GM10248 (cell line): ENCODE measurements around the gene TMEM225B.
"Not testable (repeated sequence)": the region's sequence is repeated elsewhere in the genome, so short reads cannot be mapped to it uniquely, and the experiment has no call there.

Experiments used
- CTCF ChIA-PET: fragments of 300-600 bp; sonication (Branson Sonifier 250); formaldehyde crosslinking; extraction: SDS; loops from one replicate; lab custom pipeline; 2021; ENCODE audit warnings: antibody characterized with exemption; lab: Yijun Ruan, JAX
- POLR2A ChIA-PET: fragments of 350-650 bp; sonication (Branson Sonifier 250); formaldehyde crosslinking; extraction: SDS; loops from one replicate; lab custom pipeline; 2020; ENCODE audit warnings: antibody characterized with exemption; lab: Yijun Ruan, JAX
- DNase-seq: peaks from one replicate; pipeline ENCODE4 v3.0.0; 2012; ENCODE audit errors: extremely low spot score
- TF ChIP-seq, protein P1 (sequence below): IDR thresholded peaks from 2 replicates; pipeline ENCODE4 v1.5.1; 2012; ENCODE audit warnings: mild to moderate bottlenecking, low read depth; ENCODE audit errors: extremely low read depth, missing control alignments, control extremely low read depth

The TMEM225B gene

DNA sequence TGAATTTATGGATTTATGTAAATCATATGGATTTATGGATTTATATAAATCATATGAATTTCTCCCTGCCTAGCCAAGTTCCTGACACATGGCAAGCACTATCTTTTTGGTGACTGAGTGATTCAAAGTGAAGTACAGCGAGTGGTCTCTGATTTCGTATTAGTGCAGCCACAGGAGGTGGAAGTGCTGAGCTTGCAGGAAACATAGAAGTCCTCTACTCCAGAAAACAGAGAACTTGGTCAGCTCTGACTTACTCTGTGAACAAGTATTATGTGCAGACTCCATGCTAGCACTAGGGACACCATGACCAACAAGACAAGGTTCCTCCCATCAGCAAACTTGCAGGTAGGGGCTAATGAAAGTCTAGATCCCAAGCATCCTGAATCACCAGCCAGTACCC lies 53.2 kb downstream of the TMEM225B start:
- ChIA-PET POLR2A (no interaction called here), CTCF (interaction anchor here (0.8 to 1.1 kb wide), 2 partner anchors 11 to 185 kb away, joined by 3 read pairs; no protein-coding TSS in a partner anchor)
- TF ChIP-seq, protein P1, sequence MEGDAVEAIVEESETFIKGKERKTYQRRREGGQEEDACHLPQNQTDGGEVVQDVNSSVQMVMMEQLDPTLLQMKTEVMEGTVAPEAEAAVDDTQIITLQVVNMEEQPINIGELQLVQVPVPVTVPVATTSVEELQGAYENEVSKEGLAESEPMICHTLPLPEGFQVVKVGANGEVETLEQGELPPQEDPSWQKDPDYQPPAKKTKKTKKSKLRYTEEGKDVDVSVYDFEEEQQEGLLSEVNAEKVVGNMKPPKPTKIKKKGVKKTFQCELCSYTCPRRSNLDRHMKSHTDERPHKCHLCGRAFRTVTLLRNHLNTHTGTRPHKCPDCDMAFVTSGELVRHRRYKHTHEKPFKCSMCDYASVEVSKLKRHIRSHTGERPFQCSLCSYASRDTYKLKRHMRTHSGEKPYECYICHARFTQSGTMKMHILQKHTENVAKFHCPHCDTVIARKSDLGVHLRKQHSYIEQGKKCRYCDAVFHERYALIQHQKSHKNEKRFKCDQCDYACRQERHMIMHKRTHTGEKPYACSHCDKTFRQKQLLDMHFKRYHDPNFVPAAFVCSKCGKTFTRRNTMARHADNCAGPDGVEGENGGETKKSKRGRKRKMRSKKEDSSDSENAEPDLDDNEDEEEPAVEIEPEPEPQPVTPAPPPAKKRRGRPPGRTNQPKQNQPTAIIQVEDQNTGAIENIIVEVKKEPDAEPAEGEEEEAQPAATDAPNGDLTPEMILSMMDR, result no peak
- no peak for DNase-seq

DNA sequence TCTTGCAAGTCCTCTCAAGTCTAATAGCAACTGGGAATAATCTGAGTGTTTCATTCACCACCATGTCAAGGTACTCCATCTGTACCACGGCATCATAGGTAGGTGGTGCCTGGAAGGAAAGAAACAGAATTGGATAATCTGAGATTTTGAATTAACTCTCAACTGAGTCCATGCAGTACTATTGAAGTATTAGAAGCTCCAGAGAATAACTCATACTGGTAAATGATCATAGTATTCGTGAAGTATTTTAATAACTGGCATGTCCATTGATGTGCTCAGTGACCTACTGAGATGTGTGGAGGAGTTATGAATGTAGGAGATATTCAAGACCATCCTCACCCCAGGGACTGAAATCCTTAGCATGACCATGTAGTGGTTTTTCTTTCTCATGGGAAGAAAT lies 54.6 kb downstream of the TMEM225B start:
- ChIA-PET POLR2A (no interaction called here), CTCF (no interaction called here)
- TF ChIP-seq, protein P1, result no peak
- DNase-seq, result no peak

DNA sequence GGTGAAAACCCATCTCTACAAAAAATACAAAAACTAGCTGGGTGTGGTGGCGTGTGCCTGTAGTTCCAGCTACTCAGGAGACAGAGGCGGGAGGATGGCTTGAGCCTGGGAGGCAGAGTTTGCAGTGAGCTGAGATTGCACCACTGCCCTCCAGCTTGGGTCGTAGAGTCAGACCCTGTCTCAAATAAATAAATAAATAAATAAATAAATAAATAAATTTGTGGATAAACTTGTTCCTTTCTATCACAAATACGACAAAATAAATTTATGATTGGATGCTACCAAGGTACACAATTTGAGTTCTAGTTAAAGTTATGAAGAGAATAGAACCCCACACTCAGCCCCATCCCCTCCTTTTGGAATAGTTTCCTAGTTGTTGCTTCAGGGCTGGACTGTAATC lies 55.2 kb downstream of the TMEM225B start:
- POLR2A ChIA-PET, CTCF ChIA-PET, DNase-seq: not testable (repeated sequence)

DNA sequence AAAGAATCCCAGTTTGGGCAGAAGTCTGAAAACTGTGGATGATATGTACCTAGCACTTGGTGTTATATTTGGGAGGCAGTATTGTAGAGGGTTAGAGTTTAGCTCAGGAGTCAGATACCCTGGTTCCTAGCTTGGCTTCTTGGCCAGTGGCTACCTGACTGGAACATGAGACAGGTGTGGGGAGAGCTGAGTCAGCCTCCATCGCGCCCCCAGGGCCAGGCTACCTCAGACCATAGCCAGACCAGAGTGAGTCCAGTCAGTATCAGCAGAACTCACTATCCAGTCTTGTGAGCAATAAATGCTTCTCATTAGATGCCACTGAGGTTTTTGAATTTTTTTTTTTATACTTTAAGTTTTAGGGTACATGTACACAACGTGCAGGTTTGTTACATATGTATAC lies 55.7 kb downstream of the TMEM225B start:
- TF ChIP-seq, protein P1, result no peak
- no peak for DNase-seq
- POLR2A ChIA-PET, result no interaction called here
- CTCF ChIA-PET, result no interaction called here

DNA sequence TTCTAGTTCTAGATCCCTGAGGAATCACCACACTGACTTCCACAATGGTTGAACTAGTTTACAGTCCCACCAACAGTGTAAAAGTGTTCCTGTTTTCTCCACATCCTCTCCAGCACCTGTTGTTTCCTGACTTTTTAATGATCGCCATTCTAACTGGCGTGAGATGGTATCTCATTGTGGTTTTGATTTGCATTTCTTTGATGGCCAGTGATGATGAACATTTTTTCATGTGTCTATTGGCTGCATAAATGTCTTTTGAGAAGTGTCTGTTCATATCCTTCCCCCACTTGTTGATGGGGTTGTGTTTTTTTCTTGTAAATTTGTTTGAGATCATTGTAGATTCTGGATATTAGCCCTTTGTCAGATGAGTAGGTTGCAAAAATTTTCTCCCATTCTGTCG lies 56.6 kb downstream of the TMEM225B start:
- POLR2A ChIA-PET, DNase-seq, CTCF ChIA-PET: not testable (repeated sequence)

DNA sequence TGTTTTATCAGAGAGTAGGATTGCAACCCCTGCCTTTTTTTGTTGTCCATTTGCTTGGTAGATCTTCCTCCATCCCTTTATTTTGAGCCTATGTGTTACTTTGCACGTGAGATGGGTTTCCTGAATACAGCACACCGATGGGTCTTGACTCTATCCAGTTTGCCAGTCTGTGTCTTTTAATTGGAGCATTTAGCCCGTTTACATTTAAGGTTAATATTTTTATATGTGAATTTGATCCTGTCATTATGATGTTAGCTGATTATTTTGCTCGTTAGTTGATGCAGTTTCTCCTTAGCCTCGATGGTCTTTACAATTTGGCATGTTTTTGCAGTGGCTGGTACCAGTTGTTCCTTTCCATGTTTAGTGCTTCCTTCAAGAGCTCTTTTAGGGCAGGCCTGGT lies 59.8 kb downstream of the TMEM225B start:
- CTCF ChIA-PET, POLR2A ChIA-PET: not testable (repeated sequence)

More for the DNA sequence above, 59.8 kb downstream of the TMEM225B start:
- DNase-seq, result not testable (repeated sequence)
